BE2C (cell line): ENCODE results near the gene TLR4.

Experiments
- DNase-seq: peaks from one replicate; pipeline ENCODE4 v3.0.0-alpha.2; 2020
- H3K27me3 ChIP-seq: fragments of 250-450 bp; sonication (Bioruptor Pico); 2 replicates; pipeline ENCODE4 v1.5.1; 2020; ENCODE audit warnings: mild to moderate bottlenecking
- H3K36me3 ChIP-seq: fragments of 250-450 bp; sonication (Bioruptor Pico); 2 replicates; pipeline ENCODE4 v1.5.1; 2020; ENCODE audit warnings: mild to moderate bottlenecking
- H3K4me1 ChIP-seq: fragments of 250-450 bp; sonication (Bioruptor Pico); 2 replicates; pipeline ENCODE4 v1.5.1; 2020
- H3K4me3 ChIP-seq: 2 replicates; pipeline ENCODE4 v1.5.1; 2011; ENCODE audit warnings: low read depth, low read length
- H3K9me3 ChIP-seq: fragments of 250-450 bp; sonication (Bioruptor Pico); 2 replicates; pipeline ENCODE4 v1.5.1; 2020
- CTCF ChIP-seq: IDR thresholded peaks from 2 replicates; pipeline ENCODE4 v1.5.1; 2012; ENCODE audit warnings: mild to moderate bottlenecking, low read depth, low read length

The TLR4 gene

DNA sequence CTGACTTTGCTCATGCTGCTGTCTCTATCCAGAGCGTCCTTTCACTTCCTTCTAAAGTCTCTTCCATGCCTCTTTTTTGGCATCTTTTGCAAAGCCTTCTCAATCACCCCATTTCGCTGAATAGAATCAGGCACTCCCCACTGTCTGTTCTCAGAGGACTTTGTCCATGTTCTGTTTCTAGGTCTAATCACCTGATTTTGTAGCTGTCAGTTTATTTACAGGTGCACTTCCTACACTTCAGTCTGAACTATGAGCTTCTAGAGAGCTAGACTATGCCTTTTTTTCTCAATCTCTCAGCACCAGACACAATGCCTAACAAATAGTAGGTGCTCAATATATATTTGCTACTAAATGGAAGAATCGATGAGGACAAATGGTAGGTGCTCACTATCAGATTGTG is 29.9 kb downstream of the TLR4 start:
- no peak for TF ChIP-seq CTCF
- Histone ChIP-seq H3K4me1 (no peaks in the 10 kb centered on the region), H3K27me3 (no peaks in the 10 kb centered on the region; the same call in 1 of the 2 replicates), H3K4me3 (no peak overlapping the region), H3K36me3 (no peaks in the 10 kb centered on the region), H3K9me3 (no peaks in the 10 kb centered on the region)
- no peak for DNase-seq

DNA sequence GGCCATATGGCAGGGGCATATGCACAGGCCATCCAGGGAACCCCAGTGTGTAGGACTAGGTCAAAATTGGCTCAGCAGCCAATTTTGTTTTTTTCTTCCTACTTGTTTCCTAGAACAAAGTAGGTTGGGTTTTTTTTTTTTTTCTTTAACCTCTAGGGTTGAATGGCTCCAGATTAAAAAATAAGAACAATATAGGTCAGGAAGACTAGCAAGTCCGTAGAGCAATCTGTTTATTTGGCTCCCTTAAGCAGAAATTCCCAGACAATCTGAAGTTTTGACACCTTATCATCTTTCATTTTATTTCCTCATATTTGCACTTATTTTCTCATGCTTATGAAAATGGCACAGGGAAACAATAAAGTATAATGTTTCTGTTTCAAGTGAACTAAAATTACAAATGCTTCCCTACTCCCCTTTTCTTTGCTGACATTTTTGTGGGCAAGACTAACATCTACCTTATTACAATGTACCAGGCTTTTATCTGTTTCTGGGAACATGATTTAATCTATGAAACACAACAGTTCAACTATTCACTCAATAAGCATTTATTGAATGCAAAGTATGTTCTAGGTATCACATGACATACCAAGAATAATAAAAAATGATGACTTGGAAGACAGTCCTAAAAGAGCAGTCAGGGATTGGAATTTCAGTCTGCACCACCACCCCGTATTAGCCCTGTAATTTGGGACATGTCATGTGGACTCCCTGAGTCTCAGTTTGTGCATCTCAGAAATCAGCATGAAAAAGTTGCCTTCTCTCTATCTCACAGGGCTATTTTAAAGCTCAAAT is 30.5 kb downstream of the TLR4 start:
- no peaks in the 10 kb centered on the region for H3K9me3 ChIP-seq
- no peak overlapping the region for H3K4me3 ChIP-seq
- TF ChIP-seq CTCF, result no peak
- DNase-seq, result no peak
- no peaks in the 10 kb centered on the region; the same call in 1 of the 2 replicates for H3K27me3 ChIP-seq
- H3K36me3 ChIP-seq, result no peaks in the 10 kb centered on the region
- H3K4me1 ChIP-seq, result no peaks in the 10 kb centered on the region

GRCh38 chr9:117737721-117738226 is 33.6 kb downstream of the TLR4 start:
- Histone ChIP-seq H3K27me3 (peaks cover 7% of the 10 kb centered on the region), H3K36me3 (no peaks in the 10 kb centered on the region), H3K4me1 (no peaks in the 10 kb centered on the region), H3K4me3 (no peak overlapping the region), H3K9me3 (no peaks in the 10 kb centered on the region)
- no peak for DNase-seq
- TF ChIP-seq CTCF, result no peak

DNA sequence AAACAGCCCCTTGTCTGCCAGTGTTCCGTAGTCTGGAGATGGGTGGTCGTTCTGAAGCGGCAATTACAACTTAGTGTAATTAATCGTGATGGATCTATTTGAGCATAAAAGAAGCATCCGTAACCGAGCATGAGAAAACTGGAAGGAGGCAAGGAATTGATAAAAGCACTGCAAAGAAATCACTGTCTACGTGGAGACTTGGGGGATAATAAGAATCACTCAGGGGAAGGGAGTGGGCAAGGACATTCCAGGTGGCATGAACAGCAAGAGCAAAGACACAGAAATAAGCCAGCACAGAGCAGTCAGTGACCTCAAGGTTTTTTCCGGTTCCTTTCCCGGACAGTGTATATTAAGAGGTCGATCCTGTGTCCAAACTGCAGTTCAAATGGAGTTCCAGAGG is 35.0 kb downstream of the TLR4 start:
- DNase-seq, result no peak
- Histone ChIP-seq H3K4me3 (no peak overlapping the region), H3K36me3 (no peaks in the 10 kb centered on the region), H3K4me1 (no peaks in the 10 kb centered on the region), H3K9me3 (no peaks in the 10 kb centered on the region), H3K27me3 (peaks cover 16% of the 10 kb centered on the region)
- TF ChIP-seq CTCF, result no peak

- no peak for TF ChIP-seq CTCF
- no peaks in the 10 kb centered on the region for H3K4me1 ChIP-seq
- peaks cover 22% of the 10 kb centered on the region for H3K27me3 ChIP-seq
- H3K9me3 ChIP-seq, result no peaks in the 10 kb centered on the region
- H3K4me3 ChIP-seq, result no peak overlapping the region
- DNase-seq, result no peak
- H3K36me3 ChIP-seq, result no peaks in the 10 kb centered on the region
Observed at GRCh38 chr9:117739624-117740347, 35.6 kb downstream of the TLR4 start.

DNA sequence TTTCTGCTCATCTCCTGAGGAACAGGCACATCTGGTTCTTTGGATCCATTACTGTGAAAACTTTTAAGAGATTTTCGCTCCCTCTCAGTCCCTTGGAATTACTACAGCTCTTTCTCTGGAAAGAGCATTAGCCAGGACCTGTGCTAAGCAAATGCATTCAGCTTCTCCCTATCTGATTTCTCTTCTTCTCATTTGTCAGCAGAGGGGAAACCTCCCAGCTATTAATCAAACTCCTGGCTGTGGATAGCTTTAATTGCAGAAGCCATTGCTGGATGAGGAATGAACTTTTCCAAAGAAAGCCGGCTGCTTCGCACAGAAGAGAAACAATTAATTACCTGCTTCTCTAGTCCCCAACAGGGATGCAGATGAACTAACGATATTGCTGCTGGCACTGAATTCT is 37.9 kb downstream of the TLR4 start:
- H3K9me3 ChIP-seq, result no peaks in the 10 kb centered on the region
- peaks cover 37% of the 10 kb centered on the region for H3K27me3 ChIP-seq
- TF ChIP-seq CTCF, result no peak
- no peak overlapping the region for H3K4me3 ChIP-seq
- H3K36me3 ChIP-seq, result no peaks in the 10 kb centered on the region
- no peak for DNase-seq
- H3K4me1 ChIP-seq, result no peaks in the 10 kb centered on the region
